Transverse colon (tissue), 4 donors: ENCODE measurements around the gene SHROOM3. TPM values are rescaled to one million over a fixed set of nuclear protein-coding genes. Genes with fewer than 3 reads are reported as not detected.

Experiments
- DNase-seq: peaks from one replicate; pipeline ENCODE4 v3.0.0-alpha.2; 2019
- H3K27ac ChIP-seq, 4 donors: fragments of 200-600 bp; sonication (generic); 2 replicates each; pipeline ENCODE4 v1.5.1; 2016 to 2018; ENCODE audit warnings: inconsistent platforms in 4 of 4
- H3K27me3 ChIP-seq: fragments of 200-600 bp; sonication (generic); 2 replicates; pipeline ENCODE4 v1.5.1; 2017; ENCODE audit warnings: inconsistent platforms
- H3K36me3 ChIP-seq, 4 donors: fragments of 200-600 bp; sonication (generic); 2 replicates each; pipeline ENCODE4 v1.5.1; 2017 to 2019; ENCODE audit warnings: inconsistent platforms in 4 of 4
- H3K4me1 ChIP-seq, 4 donors: fragments of 200-600 bp; sonication (generic); 2 replicates each; pipeline ENCODE4 v1.5.1; 2017 to 2020; ENCODE audit warnings: inconsistent platforms in 4 of 4
- H3K4me3 ChIP-seq, 4 donors: fragments of 200-600 bp; sonication (generic); 1 replicate in 1 of 4; 2 replicates in 3 of 4; pipeline versions ENCODE4 v1.5.1 to v1.6.1; 2017 to 2019; ENCODE audit warnings: inconsistent platforms in 4 of 4
- H3K9me3 ChIP-seq, 2 donors: fragments of 200-600 bp; sonication (generic); 2 replicates each; pipeline ENCODE4 v1.5.1; 2017 to 2019; ENCODE audit warnings: inconsistent platforms in 2 of 2
- CTCF ChIP-seq, 5 experiments: fragments of 200-600 bp in 3 of 5; fragments of 450-650 bp in 2 of 5; sonication (generic) in 3 of 5; IDR thresholded peaks; 1 replicate in 2 of 5; 2 replicates in 3 of 5; pipeline ENCODE4 v1.5.1; 2016 to 2017; ENCODE audit warnings: antibody characterized with exemption in 5 of 5, inconsistent platforms in 3 of 5, mild to moderate bottlenecking in 2 of 5, moderate library complexity in 1 of 5
- EP300 ChIP-seq: sonication (generic); formaldehyde crosslinking; IDR thresholded peaks from one replicate; pipeline ENCODE4 v1.6.1; 2017; ENCODE audit warnings: antibody characterized with exemption, low read depth
- POLR2A ChIP-seq: fragments of 450-650 bp; IDR thresholded peaks from one replicate; pipeline ENCODE4 v1.6.1; 2016; ENCODE audit warnings: antibody characterized with exemption, mild to moderate bottlenecking, moderate library complexity
- POLR2AphosphoS5 ChIP-seq, 3 donors: sonication (generic); formaldehyde crosslinking; IDR thresholded peaks; one replicate each; pipeline ENCODE4 v1.6.1; 2016; ENCODE audit warnings: antibody characterized with exemption in 3 of 3
- WGBS, 2 donors: methylation state at CpG; one replicate each; pipeline ENCODE4 v1.1.5; 2018; ENCODE audit warnings: low coverage in 1 of 2; 5-methylcytosine and 5-hydroxymethylcytosine counted together
- in situ Hi-C, 4 donors: fragments of 200-750 bp; cut with MboI; loops; one replicate each; pipeline versions ENCODE4 v1.15.0 to v1.15.1; 2017; ENCODE audit warnings: low sequenced_read_pairs in 3 of 4, low pct_ligation_motif_present in 1 of 4, low pct_unique_long_range_greater_than_20kb in 1 of 4
- intact Hi-C: fragments of 100-400 bp; cut with DNase I; formaldehyde crosslinking; loops from one replicate; pipeline ENCODE4 v1.15.1; 2023; ENCODE audit warnings: low total_unique reads
- total RNA-seq, 4 donors: library from RNA; depleted of rRNA; stranded (reverse); fragments of >200 nt; gene quantifications; one replicate each; pipeline ENCODE4 v1.1.0, GENCODE V29; 2016

Gene SHROOM3
- total RNA-seq, 4 donors from 2014 or later = 182 to 456 (median 437) TPM

- in situ Hi-C loops = no loop called here
Observed at GRCh38 chr4:76570141-76570973, 135.3 kb downstream of the SHROOM3 start.

GRCh38 chr4:76571274-76571673 lies 136.2 kb downstream of the SHROOM3 start:
- 35 to 59% methylated on average over 3 of the region's 3 CpGs for WGBS, 2 donors
- TF ChIP-seq POLR2A = no peak
- no peak for TF ChIP-seq EP300
- H3K36me3 ChIP-seq = no peaks in the 10 kb centered on the region
- intact Hi-C loops = no loop called here
- no peak overlapping the region for H3K27ac ChIP-seq
- DNase-seq = no peak
- H3K27me3 ChIP-seq = no peaks in the 10 kb centered on the region
- H3K9me3 ChIP-seq = no peaks in the 10 kb centered on the region
- peaks cover 0 to 28% (median 20%) of the 10 kb centered on the region in 4 donors for H3K4me1 ChIP-seq
- in situ Hi-C loops = no loop called here
- no peak overlapping the region for H3K4me3 ChIP-seq

More at GRCh38 chr4:76570141-76570973, 135.3 kb downstream of the SHROOM3 start:
- intact Hi-C loops = no loop called here
- no peak overlapping the region for H3K4me3 ChIP-seq
- H3K36me3 ChIP-seq = no peaks in the 10 kb centered on the region
- H3K27ac ChIP-seq = peak overlapping the region in 1 of 4 donors; percentile 12
- H3K4me1 ChIP-seq = peaks cover 0 to 28% (median 20%) of the 10 kb centered on the region in 4 donors
- no peak for DNase-seq
- TF ChIP-seq POLR2AphosphoS5 (IDR thresholded peaks at IDR 0.05) = no peak
- TF ChIP-seq EP300 = no peak
- no peak for TF ChIP-seq CTCF (IDR thresholded peaks at IDR 0.05)
- no peak for TF ChIP-seq POLR2A
- 57 to 74% methylated on average over 6 to 10 of the region's 10 CpGs for WGBS, 2 donors
- no peaks in the 10 kb centered on the region for H3K27me3 ChIP-seq
- no peaks in the 10 kb centered on the region for H3K9me3 ChIP-seq

DNA sequence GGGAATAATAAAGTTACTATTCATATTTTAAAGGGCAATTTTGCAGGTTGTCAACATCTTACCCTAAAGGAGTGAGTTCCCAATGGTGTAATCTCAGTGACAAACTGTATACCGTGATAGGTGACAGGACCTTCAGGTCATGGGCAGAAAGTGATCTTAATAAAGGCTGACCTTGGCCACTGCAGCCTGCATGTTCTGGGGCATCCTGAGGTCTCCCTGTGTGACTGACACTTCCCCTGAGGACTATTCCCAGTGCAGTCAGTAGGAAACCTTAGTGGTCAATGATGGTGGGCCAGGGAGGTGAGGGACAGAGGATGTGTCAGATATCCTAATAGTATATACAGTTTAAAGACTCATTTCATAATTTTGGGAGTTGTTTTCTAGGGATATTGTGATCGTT lies 137.2 kb downstream of the SHROOM3 start:
- 71 to 87% methylated on average over 1 to 2 of the region's 2 CpGs for WGBS, 2 donors
- intact Hi-C loops = no loop called here
- Histone ChIP-seq H3K27ac (no peak overlapping the region), H3K9me3 (no peaks in the 10 kb centered on the region), H3K4me3 (no peak overlapping the region), H3K27me3 (no peaks in the 10 kb centered on the region), H3K4me1 (peaks cover 0 to 28% (median 20%) of the 10 kb centered on the region in 4 donors), H3K36me3 (no peaks in the 10 kb centered on the region)
- no peak for DNase-seq
- in situ Hi-C loops = no loop called here
- TF ChIP-seq EP300 = no peak
- TF ChIP-seq CTCF (IDR thresholded peaks at IDR 0.05) = no peak
- TF ChIP-seq POLR2A = no peak
- TF ChIP-seq POLR2AphosphoS5 (IDR thresholded peaks at IDR 0.05) = no peak

DNA sequence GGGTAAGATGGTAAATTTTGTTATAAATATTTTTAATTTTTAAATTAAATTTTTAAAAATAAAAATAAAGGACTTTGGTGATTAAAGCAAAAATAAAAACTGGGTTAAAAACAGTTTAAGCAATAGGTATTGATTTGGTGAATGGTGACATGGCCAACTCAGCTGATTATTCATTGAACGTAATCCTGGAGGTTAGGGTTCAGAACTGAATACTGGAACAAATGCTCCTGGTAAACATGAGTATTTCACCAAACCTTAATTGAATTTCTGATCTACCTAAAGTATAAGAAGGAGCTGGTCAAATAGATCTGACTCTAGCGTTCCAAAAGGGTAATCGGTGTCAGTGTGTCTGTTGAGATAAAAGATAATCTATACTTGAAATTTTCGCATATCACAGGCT lies 141.8 kb downstream of the SHROOM3 start:
- Histone ChIP-seq H3K27me3 (no peaks in the 10 kb centered on the region), H3K9me3 (no peaks in the 10 kb centered on the region), H3K36me3 (no peaks in the 10 kb centered on the region), H3K27ac (no peak overlapping the region), H3K4me3 (no peak overlapping the region), H3K4me1 (peaks cover 3 to 30% (median 14%) of the 10 kb centered on the region in 4 donors)
- WGBS, 2 donors = 91 to 96% methylated on average over 4 of the region's 4 CpGs
- in situ Hi-C loops (no loop called here), intact Hi-C loops (no loop called here)
- DNase-seq = no peak
- TF ChIP-seq EP300 (no peak), POLR2A (no peak), CTCF (IDR thresholded peaks at IDR 0.05) (no peak), POLR2AphosphoS5 (IDR thresholded peaks at IDR 0.05) (no peak)
